Activated CD4-positive, alpha-beta T cell treated with anti-CD3 and anti-CD28 coated beads, Interleukin-10, Interleukin-2, amounts not matched to agents 100 ng/mL and 50 ng/mL, durations not matched to agents 16 hours and 8 hours (primary cell): ENCODE measurements around the gene CXCR6.
"Not testable (repeated sequence)": the region's sequence is repeated elsewhere in the genome, so short reads cannot be mapped to it uniquely, and the experiment has no call there.

Experiments used
- DNase-seq: peaks from one replicate; pipeline ENCODE4 v3.0.0-alpha.2; 2020

Gene CXCR6

DNA sequence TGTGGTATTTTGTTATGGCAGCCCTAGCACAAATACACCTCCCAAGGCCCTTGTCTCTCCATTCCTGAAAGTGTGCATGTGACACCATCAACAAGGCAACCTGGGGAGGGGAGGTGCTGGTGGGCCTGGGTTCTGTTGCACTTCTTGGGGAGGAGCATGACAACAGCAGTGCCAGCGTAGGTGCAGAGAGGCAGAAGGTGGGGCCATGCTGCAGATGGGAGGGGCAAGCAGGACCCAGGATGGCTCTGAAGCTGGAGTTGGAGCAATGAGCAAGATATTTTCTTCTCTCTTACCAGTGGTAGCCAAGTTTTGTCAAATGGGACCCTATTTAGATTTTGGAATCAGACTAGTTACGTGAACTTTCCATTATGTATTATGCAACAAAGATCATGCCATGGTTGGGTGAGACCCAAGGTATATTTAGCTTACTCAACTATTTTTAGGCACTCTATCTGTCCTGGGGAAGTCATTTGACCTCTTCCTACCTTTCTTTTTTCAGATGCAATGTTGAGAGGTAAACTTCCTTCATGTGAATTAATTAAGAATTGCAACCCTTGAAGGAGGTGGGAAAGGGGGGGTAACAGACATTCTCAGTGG, 49.0 kb downstream of the CXCR6 start:
- no peak for DNase-seq

DNA sequence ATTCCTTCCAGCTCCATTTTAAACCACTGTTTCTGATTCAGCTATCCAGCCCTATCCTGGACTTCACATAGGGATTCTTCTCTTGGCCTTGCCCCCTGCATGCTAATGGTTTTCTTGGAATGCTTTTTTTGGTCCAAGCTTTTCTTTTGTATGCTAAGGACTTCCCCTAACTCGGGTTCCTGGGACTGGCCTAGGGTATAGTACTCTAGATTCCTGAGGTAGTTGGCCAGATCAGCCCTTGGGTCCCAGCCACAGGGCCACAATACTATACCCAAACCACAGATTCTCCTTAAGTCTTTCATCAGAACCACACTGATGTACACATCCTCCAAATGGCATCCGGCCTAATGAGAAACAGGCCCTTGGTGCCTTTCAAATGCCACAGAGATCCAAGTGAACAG, 49.6 kb downstream of the CXCR6 start:
- peak; percentile 57 for DNase-seq

DNA sequence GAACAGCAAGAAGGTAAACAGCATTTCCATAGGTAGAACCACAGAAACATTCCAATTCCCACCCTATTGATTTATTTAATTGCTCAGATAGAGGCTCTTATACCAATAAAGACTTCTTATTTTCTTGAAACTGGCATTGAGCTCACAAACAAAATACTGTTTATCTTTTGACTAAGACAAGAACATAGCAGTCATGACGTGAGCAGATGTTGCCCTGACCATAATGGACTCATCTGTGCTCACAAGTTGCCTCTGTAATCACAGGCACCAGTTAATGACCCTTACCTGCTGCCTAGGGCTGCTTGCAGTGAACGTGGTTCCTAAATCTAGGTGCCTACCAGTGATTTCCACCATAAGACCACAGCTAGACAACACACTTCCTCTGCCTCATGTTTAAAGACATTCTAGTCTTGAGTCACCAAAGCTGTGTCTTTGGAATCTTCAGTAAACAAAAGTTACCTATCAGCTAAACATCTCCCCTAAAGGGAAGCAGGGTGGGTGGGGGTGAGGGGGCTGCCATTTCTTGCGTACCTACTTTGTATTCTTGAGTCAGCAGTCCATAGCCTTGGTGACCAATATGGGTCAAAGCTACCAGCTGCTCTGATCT, 50.3 kb downstream of the CXCR6 start:
- peak; percentile 78 for DNase-seq

GRCh38 chr3:45994419-45995235, 51.4 kb downstream of the CXCR6 start:
- peak; percentile 78 for DNase-seq

DNA sequence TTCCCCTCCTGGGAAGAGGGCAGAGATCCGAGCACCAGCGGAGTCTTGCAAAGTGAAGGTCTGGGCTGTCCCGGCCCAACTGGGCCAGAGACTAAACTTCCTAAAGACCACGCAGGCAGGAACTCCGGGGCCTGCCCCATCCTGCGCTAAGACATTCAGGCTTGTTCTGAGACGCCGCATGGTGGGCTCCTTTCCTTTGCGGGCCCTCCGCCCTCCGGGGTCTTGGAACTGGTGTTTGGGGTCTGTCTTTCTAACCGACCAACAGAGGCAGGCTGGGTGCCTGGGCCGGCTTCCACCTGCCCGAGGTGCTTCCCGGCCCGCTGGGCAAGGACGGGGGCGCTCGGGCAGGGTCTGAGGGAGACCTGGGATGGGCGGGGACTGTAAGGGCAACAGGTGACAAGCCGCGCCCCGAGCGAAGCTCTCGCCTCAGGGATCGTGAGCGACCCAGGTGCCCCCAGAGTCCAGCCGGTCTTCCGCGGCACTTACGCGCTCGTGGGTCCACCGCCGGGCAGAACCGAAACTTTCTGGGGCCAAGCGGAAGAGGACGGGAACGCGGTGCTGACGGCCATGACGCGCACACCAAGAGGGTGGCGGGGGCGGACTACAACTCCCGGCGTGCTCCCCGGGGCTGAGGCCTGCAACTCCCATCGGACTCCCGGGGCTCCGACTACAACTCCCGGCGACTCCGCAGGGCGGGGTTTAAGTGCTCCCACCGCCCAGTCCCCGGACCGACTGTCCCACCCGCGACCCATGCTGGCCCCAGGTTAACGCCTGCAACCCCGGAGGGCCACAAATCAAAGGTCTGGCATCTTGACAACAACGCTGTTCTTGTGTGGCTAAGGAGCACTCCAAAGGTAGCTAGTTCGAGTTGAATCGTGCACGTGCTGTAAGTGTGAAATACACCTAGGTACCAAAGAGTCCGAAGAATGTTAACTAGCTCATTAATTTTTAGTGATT, 52.2 kb downstream of the CXCR6 start, which contains the start of gene FYCO1:
FYCO1 (minus strand) TSS at position 589 of the 957 bp plus-strand sequence. CDS start 10,914 bp downstream, outside the sequence.
- DNase-seq, result peak; percentile 93

DNA sequence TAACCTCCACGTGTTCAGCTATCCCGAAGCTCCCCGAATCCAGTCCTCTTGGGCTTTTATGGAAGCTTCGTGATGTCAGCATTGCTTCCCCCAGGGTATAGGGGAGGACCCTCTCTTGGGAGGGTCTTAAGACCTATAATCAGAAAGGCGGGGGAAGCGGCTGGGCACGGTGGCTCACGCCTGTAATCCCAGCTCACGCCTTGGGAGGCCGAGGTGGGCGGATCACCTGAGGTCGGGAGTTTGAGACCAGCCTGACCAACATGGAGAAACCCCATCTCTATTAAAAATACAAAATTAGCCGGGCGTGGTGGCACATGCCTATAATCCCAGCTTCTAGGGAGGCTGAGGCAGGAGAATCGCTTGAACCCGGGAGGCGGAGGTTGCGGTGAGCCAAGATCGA, 54.2 kb downstream of the CXCR6 start:
- not testable (repeated sequence) for DNase-seq

DNA sequence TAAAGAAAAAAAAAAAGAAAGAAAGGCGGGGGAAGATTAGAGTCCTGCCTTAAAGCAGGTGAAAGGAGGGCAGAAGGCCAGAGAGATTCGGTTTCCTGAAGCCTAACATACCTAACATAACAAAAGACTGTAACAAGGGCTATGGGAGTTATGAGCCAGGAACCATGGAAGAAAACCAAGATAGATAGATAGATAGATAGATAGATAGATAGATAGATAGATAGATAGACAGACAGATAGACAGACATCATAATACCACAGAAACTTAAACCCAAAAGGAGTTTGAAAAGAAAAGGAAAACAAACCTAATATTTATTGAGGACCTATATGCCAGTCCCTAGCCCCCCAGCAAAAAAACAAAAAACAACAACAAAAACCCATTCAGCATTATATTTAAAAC, 54.7 kb downstream of the CXCR6 start:
- no peak for DNase-seq
